ENCODE data around the gene TCF12. TPM values are rescaled to one million over a fixed set of nuclear protein-coding genes. Genes with fewer than 3 reads are reported as not detected.

Gene TCF12
- total and polyA plus RNA-seq, 2 donors (not counting 3 experiments of a cell fraction or from before 2014, with no cell fraction given): 72.1 to 133 TPM

- Histone ChIP-seq H3K9me3 (replicated peaks; ENCODE audit: control insufficient read depth, insufficient read depth, low read length) (no peaks in the 10 kb centered on the region), H2AFZ (ENCODE audit: low read depth, low read length) (no peak overlapping the region), H3K36me3 (ENCODE audit: control insufficient read depth in 2 of 2, extremely low read depth in 1 of 2, insufficient read depth in 2 of 2, low read length in 2 of 2) (no peaks in the 10 kb centered on the region), H3K27me3 (ENCODE audit: control insufficient read depth in 2 of 2, insufficient read depth in 2 of 2, low read length in 2 of 2) (no peaks in the 10 kb centered on the region), H3K9me1 (replicated peaks; ENCODE audit: control insufficient read depth, extremely low read depth, insufficient read depth, low read length) (no peaks in the 10 kb centered on the region), H3K9ac (replicated peaks; ENCODE audit: extremely low read depth, insufficient read depth, low read length) (no peak overlapping the region), H4K20me1 (replicated peaks; ENCODE audit: control insufficient read depth, extremely low read depth, insufficient read depth, low read length) (no peaks in the 10 kb centered on the region), H3K4me3 (replicated peaks in 1 of 3; ENCODE audit: insufficient read depth in 1 of 3, low read depth in 1 of 3, low read length in 3 of 3) (no peak overlapping the region), H3K4me2 (ENCODE audit: insufficient read depth, low read length) (no peak overlapping the region), H3K4me1 (ENCODE audit: control insufficient read depth, extremely low read depth, insufficient read depth, low read length) (no peaks in the 10 kb centered on the region), H3K27ac (ENCODE audit: insufficient read depth, low read depth, low read length) (no peak overlapping the region), H3K79me2 (ENCODE audit: control insufficient read depth, insufficient read depth, low read length) (peaks cover 21% of the 10 kb centered on the region)
- TF ChIP-seq MYC (IDR thresholded peaks at IDR 0.05; ENCODE audit: low read depth, low read length) (no peak), CTCF (IDR thresholded peaks at IDR 0.05; ENCODE audit: extremely low read depth in 1 of 2, insufficient read depth in 1 of 2, low read depth in 1 of 2, low read length in 2 of 2) (no peak), POLR2AphosphoS5 (IDR thresholded peaks at IDR 0.05; ENCODE audit: insufficient read depth, low read depth, low read length) (no peak), MAX (IDR thresholded peaks at IDR 0.05; ENCODE audit: insufficient read depth, insufficient read length) (no peak), JUN (IDR thresholded peaks at IDR 0.05; ENCODE audit: borderline replicate concordance, insufficient read depth, insufficient read length, low read depth) (no peak), EZH2 (IDR thresholded peaks at IDR 0.05; ENCODE audit: borderline replicate concordance, low read depth, low read length, severe bottlenecking) (no peak), POLR2A (IDR thresholded peaks at IDR 0.05; ENCODE audit: low read depth, low read length) (no peak), GATA2 (IDR thresholded peaks at IDR 0.05; ENCODE audit: insufficient read depth, insufficient read length, low read depth, low read length) (no peak), FOS (IDR thresholded peaks at IDR 0.05; ENCODE audit: borderline replicate concordance, insufficient read depth, low read length) (no peak)
- FAIRE-seq (no peak), DNase-seq (ENCODE audit: low read depth, low spot score) (no peak)
- CTCF ChIA-PET: no interaction called here
- BruUV-seq (replicated peaks): no TSS peak
- dilution Hi-C loops (cut with MboI; ENCODE audit: extremely low pct_ligation_motif_present, low sequenced_read_pairs) (no loop called here), intact Hi-C loops (cut with micrococcal nuclease) (no loop called here)
- POLR2A ChIA-PET: interaction anchor here (0.6 kb wide), 1 partner anchor 349 kb away, joined by 3 read pairs; no protein-coding TSS in a partner anchor
Observed at GRCh38 chr15:57109005-57109404, 190.6 kb downstream of the TCF12 start.
